WI38 (cell line): ENCODE results near the gene IRF6.

ENCODE experiments used
- H3K4me3 ChIP-seq: 2 replicates; pipeline ENCODE4 v1.5.1; 2011; ENCODE audit warnings: low read depth, mild to moderate bottlenecking, control low read depth, low read length
- CTCF ChIP-seq: IDR thresholded peaks from 2 replicates; pipeline ENCODE4 v1.5.1; 2012; ENCODE audit warnings: low read depth, mild to moderate bottlenecking, control low read depth, low read length

Gene IRF6

GRCh38 chr1:209789245-209789644 is 16.7 kb downstream of the IRF6 start:
- no peak overlapping the region for H3K4me3 ChIP-seq
- no peak for TF ChIP-seq CTCF

- no peak overlapping the region for H3K4me3 ChIP-seq
- TF ChIP-seq CTCF = no peak
Measured at GRCh38 chr1:209787551-209787950, 18.4 kb downstream of the IRF6 start.

GRCh38 chr1:209786146-209786545 is 19.8 kb downstream of the IRF6 start:
- no peak for TF ChIP-seq CTCF
- no peak overlapping the region for H3K4me3 ChIP-seq

- H3K4me3 ChIP-seq = no peak overlapping the region
- no peak for TF ChIP-seq CTCF
Measured at GRCh38 chr1:209785592-209785991, 20.4 kb downstream of the IRF6 start.

GRCh38 chr1:209784265-209785169 is 21.4 kb downstream of the IRF6 start, which contains the start of gene C1orf74:
Gene C1orf74 (minus strand): TSS chr1:209784559. CDS start chr1:209783634, 925 bp downstream.
- no peak for TF ChIP-seq CTCF
- peak within 1 kb of the TSS; percentile 94 for H3K4me3 ChIP-seq

- TF ChIP-seq CTCF = no peak
- H3K4me3 ChIP-seq = peak overlapping the region; percentile 94
Measured at GRCh38 chr1:209783386-209783785, 22.6 kb downstream of the IRF6 start.

- no peak overlapping the region for H3K4me3 ChIP-seq
- no peak for TF ChIP-seq CTCF
Measured at GRCh38 chr1:209780268-209780667, 25.7 kb downstream of the IRF6 start.
